MM.1S (cell line): ENCODE results near the gene MRPL37.

Source experiments
- EZH2phosphoT487 ChIP-seq: fragments of 300-600 bp; sonication (generic); IDR thresholded peaks from 2 replicates; pipeline ENCODE4 v1.6.1; 2018; ENCODE audit warnings: antibody characterized with exemption, low read length
- TF ChIP-seq, protein P1 (sequence below): fragments of 300-600 bp; sonication (generic); IDR thresholded peaks from 2 replicates; pipeline ENCODE4 v1.5.1; 2016; ENCODE audit warnings: antibody characterized with exemption, low read length, mixed read lengths

DNA sequence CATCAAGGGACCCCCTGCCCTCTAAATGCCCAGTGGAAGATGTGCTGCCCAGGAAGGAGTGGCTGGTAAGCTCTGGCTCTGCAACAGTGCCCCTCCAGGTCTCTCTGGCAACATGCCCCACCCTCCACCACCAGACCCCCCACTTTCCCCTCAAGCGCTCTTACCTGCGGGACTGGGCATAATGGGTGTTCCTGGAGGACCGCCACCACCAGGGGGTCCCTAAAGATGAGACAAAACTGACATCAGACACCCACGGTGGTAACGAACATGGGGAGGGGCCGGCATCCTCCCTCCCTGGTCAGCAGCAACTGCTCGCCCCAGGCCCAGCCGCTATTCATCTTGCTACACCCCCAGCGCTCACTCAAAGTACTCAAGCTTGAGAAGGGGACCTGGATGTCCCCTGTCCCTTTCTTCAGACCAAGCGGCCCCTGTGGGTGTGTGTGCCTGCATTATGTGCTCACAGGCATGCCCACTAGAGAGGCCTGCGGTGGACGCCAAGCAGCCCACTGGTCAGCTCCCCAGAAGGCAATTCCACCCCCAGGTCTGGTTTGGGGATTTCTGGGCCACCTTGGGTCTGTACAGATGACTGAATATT lies 40.9 kb downstream of the MRPL37 start:
- TF ChIP-seq, protein P1, sequence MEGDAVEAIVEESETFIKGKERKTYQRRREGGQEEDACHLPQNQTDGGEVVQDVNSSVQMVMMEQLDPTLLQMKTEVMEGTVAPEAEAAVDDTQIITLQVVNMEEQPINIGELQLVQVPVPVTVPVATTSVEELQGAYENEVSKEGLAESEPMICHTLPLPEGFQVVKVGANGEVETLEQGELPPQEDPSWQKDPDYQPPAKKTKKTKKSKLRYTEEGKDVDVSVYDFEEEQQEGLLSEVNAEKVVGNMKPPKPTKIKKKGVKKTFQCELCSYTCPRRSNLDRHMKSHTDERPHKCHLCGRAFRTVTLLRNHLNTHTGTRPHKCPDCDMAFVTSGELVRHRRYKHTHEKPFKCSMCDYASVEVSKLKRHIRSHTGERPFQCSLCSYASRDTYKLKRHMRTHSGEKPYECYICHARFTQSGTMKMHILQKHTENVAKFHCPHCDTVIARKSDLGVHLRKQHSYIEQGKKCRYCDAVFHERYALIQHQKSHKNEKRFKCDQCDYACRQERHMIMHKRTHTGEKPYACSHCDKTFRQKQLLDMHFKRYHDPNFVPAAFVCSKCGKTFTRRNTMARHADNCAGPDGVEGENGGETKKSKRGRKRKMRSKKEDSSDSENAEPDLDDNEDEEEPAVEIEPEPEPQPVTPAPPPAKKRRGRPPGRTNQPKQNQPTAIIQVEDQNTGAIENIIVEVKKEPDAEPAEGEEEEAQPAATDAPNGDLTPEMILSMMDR: no peak
- no peak for TF ChIP-seq EZH2phosphoT487
